ENCODE measurements around the gene HELLS.
"Not testable (repeated sequence)": the region's sequence is repeated elsewhere in the genome, so short reads cannot be mapped to it uniquely, and the experiment has no call there.

Gene HELLS

DNA sequence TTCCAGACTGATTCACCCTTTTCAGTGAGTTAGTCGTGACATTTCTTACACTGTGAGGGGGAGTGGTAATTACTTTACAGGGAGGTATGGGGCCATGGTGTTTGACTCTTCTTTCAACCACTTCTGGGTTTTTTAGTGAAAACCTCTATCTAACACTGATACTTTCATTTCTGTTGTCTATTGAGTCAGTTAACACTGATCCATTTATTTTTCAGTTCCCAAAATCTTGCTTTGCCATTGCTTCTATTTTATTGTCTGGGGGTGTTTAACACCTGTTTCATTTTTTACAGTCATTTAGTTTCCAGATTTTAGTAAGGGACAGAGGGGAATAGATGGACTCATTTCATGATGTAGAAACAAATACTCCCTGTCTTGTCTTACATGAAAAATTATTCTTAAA, 61.5 kb downstream of the HELLS start:
- DNase-seq (ENCODE audit: low read depth) = no peak

DNA sequence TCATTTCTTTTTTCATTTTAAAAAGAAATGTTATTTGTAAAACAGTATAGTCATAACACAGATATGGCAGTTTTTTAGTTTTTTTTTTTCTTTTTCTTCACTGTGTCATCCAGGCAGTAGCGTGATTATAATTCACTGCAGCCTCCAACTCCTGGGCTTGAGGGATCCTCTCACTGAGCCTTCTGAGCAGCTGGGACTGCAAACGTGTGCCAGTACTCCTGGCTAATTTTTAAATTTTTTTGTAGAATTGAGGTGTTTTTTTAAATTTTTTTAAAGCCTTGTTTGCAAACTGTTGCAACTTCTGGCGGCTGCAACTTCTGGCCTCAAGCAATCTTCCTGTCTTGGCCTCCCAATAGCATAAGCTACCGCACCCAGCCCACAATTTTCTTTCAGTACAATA, 63.0 kb downstream of the HELLS start:
- DNase-seq (ENCODE audit: low read depth) = no peak

DNA sequence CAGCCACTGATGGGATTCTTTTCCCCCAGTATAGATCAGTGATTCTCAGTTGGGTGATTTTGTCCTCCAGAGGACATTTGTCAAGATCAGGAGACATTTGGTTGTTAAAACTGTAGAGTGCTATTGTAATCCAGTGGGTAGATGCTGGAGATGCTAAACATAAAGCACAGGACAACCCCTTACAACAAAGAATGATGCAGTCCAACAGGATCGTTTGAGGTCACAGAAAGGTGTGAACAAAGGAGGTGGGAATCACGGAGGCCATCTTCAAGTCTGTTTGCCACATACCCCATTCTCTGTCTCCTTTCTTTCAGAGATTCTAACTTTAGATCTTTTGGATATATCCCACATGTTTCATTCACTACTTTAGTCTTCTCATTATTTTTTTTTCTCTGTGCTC, 69.0 kb downstream of the HELLS start:
- DNase-seq (ENCODE audit: low read depth) = no peak

DNA sequence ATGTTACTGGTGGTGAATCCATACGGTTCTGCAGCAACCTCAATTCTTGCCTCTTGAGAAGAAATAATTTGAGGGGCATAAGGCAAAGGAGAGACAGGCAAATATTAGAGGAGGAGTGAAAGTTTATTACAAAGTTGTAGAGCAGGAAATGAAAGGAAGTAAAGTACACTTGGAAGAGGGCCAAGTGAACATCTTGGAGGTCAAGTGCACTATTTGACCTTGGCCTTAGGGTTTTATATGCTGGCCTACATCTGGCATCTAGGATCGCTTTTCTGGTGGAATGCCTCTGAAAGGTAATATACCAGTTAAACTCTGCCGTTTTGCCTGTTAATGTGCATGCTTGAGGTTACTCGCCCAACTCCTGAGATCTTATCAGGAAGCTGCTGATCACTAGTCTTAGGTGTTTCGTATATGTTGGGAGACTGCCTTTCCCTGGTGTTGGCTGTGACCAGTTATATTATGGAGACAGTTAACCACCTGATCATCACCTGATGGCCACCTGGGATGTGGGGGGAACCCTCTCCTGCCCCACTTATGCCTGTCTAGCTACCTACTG, 71.9 kb downstream of the HELLS start:
- DNase-seq (ENCODE audit: low read depth) = no peak

DNA sequence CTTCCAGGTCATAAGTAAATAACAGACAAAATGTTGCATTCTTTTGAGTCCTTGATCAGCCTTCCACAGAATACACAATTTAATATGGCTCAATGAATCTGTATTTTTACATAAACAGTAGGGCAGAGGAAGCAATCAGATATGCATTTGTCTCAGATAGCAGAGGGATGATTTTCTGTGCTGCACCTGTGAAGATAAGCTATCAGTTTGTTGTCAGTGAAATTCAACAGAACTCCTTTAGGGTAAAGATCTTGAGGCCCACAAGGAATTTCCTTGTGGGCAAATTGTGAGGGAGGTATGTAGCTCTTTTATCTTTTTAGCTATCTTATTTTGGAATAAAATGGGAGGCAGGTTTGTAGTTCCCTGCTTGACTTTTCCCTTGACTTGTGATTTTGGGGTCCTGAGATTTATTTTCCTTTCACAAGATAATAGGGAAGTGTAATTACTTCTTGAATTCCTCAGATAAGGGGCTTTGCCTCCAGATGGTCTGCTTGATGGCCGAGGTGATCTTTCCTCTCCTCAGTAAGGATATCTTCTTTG, 77.1 kb downstream of the HELLS start:
- DNase-seq (ENCODE audit: low read depth) = no peak

DNA sequence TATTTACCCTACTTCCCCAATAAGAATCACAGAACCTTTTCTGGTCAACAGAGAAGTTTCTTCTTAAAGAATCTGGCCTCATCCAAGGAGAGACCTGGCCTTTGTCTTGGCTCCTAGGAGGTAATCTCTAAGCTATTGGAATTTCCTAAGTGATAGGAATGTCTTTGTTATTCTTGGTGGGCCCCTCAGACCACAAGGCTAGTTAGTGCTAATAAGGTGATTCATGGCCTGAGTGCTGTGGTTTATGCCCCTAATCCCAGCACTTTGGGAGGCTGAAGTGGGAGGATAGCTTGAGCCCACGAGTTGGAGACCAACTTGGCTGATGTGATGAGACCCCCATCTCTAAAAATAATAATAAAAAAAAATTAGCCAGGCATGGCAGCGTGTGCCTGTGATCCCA, 78.0 kb downstream of the HELLS start:
- DNase-seq (ENCODE audit: low read depth) = no peak

DNA sequence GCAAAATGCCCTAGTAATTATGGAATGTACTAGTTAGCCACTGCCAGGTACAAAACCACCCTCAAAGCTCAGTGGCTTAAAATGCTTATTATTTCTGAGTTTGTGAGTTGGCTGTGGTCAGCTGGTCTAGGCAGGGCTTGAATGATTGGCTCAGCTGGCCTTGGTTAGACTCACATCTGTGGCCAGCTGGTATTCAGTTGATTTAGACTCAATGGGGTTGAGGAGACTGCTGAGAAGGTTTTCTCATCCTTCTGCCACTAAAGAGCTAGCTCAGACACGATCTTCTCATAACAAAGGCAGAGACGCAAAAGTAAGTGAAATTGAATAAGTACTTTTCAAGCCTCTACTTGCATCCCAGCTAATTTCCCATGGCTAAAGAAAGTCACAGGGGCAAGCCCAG, 80.9 kb downstream of the HELLS start:
- DNase-seq (ENCODE audit: low read depth) = no peak

DNA sequence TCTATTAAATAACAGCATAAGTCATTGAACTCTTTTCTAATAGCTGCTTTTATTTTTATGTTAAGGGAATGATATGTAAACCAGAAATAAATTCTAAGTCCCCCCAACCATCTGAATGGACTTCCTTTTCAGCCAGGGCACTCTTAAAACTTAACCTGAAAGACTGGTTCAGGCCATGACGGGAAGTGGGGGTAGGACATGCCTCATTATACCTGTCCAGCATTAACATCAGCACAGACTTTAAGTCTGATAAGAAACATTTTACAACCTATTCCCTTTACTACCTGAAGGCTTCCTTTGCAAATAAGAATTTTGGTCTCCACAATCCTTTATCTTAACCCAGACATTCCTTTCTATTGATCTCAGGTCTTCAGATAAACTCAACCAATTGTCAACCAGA, 81.9 kb downstream of the HELLS start:
- no peak for DNase-seq (ENCODE audit: low read depth)

DNA sequence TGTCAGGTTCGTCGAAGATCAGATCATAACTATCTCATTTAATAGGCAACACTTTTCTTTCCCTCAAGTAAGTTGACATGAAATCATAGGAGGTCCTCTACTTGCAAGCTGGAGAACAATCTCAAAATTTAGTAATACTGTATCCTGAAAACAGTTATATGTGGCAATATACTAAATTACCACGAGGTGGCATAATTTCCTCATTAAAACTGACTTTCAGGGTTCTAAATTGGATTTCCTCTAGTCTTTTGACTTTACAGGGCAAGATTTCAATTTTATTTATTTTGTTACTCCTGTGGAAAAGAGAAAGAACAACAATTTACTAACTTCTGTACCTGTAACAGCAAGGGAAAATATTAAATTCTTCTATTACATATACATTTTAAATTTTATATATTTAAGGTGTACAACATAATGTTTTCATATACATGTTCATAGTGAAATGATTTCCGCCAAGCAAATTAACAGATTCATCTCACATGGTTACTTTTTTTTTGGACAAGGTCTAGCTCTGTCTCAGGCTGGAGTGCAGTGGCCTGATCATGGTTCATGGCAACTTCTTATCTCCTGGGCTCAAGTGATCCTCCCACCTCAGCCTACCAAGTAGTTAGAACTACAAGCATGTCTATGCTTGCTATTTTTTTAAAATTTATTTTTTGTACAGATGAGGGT, 84.6 kb downstream of the HELLS start:
- DNase-seq (ENCODE audit: low read depth) = no peak

DNA sequence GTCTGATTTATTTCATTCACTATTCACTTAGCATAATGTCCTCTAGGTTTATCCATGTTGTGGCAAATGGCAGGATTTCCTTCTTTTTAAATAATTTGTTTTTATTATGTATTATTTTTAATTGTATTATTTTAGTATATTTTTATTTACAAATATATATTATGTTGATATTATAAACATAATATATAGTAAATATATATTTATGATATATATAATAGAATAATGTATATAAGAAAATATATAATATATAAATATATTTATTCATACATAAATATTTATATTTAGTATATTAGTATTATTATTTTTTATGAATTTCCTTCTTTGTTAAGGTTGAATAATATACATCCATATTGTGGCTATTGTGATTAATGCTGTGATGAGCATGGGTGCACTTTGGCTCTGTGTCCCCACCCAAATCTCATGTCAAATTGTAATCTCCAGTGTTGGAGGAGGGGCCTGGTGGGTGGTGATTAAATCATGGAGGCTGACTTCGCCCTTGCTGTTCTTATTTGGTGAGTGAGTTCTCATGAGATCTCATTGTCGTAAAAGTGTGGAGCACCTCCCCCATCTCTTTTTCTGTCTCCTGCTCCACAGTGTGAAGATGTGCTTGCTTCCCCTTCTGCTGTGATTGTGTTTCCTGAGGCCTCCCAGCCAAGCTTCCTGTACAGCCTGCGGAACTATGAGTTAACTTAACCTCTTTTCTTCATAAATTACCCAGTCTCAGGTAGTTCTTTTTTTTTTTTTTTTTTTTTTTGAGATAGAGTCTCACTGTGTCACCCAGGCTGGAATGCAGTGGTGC, 85.7 kb downstream of the HELLS start:
- DNase-seq (ENCODE audit: low read depth) = no peak

DNA sequence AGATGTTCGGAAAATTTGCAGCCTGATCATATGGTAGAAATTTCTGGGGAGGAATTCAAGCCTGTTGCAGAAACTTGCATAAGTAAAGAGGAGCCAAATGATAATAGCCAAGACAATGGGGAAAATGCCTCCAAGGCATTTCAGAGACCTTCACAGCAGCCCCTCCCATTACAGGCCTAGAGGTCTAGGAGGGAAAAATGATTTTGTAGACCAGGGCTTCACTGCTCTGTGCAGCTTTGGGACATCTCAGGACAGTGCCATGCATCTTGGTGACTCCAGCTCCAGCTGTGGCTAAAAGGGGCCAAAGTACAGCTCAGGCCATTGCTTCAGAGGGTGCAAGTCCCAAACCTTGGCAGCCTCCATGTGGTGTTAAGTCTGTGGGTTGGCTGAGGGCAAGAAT, 87.4 kb downstream of the HELLS start:
- no peak for DNase-seq (ENCODE audit: low read depth)

DNA sequence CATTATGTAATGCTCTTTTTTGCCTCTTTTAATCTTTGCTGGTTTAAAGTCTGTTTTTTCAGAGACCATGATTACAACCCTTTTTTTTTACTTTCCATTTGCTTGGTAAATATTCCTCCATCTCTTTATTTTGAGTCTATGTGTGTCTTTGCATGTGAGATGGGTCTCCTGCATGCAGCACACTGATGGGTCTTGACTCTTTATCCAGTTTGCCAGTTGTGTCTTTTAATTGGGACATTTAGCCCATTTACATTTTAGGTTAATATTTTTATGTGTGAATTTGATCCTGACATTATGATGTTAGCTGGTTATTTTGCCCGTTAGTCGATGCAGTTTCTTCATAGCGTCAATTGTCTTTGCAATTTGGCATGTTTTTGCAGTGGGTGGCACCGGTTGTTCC, 92.5 kb downstream of the HELLS start:
- not testable (repeated sequence) for DNase-seq (ENCODE audit: low read depth)

DNA sequence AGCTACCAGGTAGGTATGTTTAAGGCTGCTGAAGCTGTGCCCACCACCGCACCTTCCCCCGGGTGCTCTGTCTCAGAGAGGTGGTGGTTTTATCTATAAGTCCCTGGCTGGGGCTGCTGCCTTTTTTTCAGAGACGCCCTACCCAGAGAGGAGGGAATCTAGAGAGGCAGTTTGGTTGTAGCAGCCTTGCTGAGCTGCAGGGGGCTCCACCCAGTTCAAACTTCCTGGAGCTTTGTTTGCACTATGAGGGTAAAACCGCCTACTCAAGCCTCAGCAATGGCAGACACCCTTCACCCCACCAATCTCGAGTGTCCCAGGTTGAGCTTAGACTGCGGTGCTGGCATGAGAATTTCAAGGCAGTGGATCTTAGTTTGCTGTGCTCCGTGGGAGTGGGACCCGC, 94.3 kb downstream of the HELLS start:
- no peak for DNase-seq (ENCODE audit: low read depth)

DNA sequence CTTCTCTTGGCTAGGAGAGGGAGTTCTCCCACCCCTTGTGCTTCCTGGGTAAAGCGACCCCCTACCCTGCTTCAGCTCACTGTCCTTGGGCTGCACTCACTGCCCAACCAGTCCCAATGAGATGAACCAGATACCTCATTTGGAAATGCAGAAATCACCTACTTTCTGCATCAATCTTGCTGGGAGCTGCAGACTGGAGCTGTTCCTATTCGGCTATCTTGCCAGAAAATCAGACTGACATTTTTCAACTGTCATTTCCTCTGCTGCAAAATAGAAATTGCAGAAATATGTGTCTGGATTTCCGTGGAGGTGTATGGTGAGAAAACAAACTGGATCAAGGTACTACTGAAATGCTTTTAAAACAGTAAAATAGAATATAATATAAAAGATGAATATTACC, 95.0 kb downstream of the HELLS start:
- DNase-seq (ENCODE audit: low read depth) = no peak

DNA sequence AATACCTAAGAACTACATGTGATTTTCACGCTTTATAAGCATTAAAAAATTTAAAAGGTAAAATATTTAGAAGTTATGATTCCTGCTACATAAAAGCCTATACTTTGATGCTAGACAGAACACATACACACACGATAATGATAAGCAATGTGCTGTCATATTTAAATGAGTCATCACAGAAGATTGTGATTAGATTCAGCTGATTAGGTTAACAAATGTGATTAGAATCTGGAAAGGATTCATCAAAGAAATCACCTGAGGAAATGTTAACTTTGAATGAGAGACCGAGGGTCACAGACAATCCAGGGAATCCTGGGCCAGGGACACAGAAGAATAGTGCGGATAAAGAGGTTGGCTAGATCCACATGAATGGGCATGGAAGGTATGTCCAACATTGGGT, 95.9 kb downstream of the HELLS start:
- DNase-seq (ENCODE audit: low read depth) = no peak

DNA sequence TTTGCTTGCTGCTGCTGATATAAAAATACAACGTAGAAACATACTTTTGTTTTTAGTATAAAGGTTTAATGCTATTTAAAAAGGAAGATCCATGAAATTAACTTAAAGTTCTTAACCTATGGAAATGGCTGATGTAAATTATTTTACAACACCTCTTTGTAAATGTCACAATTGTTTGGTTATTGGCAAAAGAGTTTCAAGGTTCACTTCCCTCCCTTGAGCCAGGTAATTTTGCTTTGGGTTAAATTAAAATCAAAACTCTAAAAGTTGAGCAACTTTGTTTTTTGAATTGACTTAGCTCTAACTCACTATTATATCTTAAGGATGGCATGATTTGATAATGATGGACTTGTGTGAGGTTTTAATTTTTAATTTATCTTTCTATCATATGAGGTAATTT, 98.8 kb downstream of the HELLS start:
- no peak for DNase-seq (ENCODE audit: low read depth)

DNA sequence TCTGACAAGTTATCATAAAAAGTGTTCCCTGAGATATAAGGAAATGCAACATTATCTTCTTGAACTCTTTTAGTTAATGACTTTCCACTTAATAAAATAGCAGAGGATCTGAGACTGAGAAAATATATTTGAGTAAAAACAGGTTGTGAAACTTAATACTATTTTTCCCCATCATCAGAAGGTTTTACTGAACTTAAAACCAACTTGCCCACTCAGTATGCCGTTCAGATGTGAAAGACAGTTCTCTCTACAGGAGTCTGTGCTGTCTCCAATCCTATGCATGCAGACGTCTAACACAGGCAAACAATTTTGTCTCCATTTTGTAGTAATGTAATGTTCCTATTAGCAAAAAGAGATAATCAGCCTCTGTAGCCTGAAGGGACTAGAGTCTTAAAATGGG, 99.7 kb downstream of the HELLS start:
- DNase-seq (ENCODE audit: low read depth) = no peak

Data from stimulated activated CD8-positive, alpha-beta memory T cell treated with anti-CD3 and anti-CD28 coated beads, Interleukin-4, amount 100 ng/mL, for 24 hours (primary cell).